ENCODE data around the gene PHF24.
"Not testable (repeated sequence)": the region's sequence is repeated elsewhere in the genome, so short reads cannot be mapped to it uniquely, and the experiment has no call there.

DNA sequence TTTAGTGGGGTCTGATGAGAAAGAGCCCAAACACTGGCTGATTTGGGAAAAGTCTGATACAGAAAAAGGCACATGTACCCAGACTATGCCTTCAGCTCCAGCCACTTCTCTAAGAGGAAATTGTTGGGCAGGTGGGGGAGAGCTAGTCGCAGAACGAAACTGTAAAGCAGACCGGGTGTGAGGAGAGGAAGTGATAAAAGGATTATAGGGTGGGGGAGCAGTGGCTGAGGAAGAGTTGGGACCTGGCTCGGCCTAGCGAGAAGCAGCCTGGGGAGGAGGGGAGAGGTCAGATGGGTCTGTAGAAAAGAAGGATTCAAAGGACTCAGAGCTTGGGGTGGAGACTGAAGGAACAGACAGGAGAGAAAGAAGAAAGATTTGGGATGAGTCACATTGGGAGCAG, 65.4 kb downstream of the PHF24 start:
- TF ChIP-seq, protein P1, sequence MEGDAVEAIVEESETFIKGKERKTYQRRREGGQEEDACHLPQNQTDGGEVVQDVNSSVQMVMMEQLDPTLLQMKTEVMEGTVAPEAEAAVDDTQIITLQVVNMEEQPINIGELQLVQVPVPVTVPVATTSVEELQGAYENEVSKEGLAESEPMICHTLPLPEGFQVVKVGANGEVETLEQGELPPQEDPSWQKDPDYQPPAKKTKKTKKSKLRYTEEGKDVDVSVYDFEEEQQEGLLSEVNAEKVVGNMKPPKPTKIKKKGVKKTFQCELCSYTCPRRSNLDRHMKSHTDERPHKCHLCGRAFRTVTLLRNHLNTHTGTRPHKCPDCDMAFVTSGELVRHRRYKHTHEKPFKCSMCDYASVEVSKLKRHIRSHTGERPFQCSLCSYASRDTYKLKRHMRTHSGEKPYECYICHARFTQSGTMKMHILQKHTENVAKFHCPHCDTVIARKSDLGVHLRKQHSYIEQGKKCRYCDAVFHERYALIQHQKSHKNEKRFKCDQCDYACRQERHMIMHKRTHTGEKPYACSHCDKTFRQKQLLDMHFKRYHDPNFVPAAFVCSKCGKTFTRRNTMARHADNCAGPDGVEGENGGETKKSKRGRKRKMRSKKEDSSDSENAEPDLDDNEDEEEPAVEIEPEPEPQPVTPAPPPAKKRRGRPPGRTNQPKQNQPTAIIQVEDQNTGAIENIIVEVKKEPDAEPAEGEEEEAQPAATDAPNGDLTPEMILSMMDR (IDR thresholded peaks at IDR 0.05), result not testable (repeated sequence)
- not testable (repeated sequence) for TF ChIP-seq POLR2AphosphoS5, EP300, POLR2A (IDR thresholded peaks at IDR 0.05)

Measured in sigmoid colon (tissue), 4 donors.